HEK293 (cell line): ENCODE results near the gene DLG2.

Experiments used
- CTCF ChIA-PET: fragments of 350-600 bp; formaldehyde crosslinking; extraction: SDS; loops from one replicate; lab custom pipeline; 2021; ENCODE audit warnings: antibody characterized with exemption; lab: Yijun Ruan, JAX
- POLR2A ChIA-PET: fragments of 300-600 bp; formaldehyde crosslinking; extraction: SDS; loops from one replicate; lab custom pipeline; 2020; ENCODE audit warnings: antibody characterized with exemption, inconsistent platforms; lab: Yijun Ruan, JAX
- H3K27ac ChIP-seq: fragments of 200-500 bp; sonication (Bioruptor generic); 2 replicates; pipeline ENCODE4 v1.5.1; 2014; ENCODE audit warnings: low read depth, low read length, control low read depth, inconsistent platforms; ENCODE audit errors: extremely low read depth
- H3K36me3 ChIP-seq, 2 experiments: fragments of 200-500 bp in 1 of 2; sonication (Bioruptor generic) in 1 of 2; 1 replicate in 1 of 2; 2 replicates in 1 of 2; pipeline ENCODE4 v1.5.1; 2014 to 2017; ENCODE audit warnings: inconsistent platforms in 2 of 2, low read length in 2 of 2; ENCODE audit not compliant: control insufficient read depth in 2 of 2, insufficient read depth in 1 of 2
- H3K4me1 ChIP-seq: fragments of 200-500 bp; sonication (Bioruptor generic); 2 replicates; pipeline ENCODE4 v1.5.1; 2014; ENCODE audit warnings: mild to moderate bottlenecking, low read length, inconsistent platforms; ENCODE audit not compliant: control insufficient read depth, insufficient read depth
- H3K4me3 ChIP-seq: 2 replicates; pipeline ENCODE4 v1.5.1; 2011; ENCODE audit warnings: low read depth, mild to moderate bottlenecking, control low read depth, low read length, moderate library complexity
- H3K9me3 ChIP-seq: fragments of 200-500 bp; sonication (Bioruptor generic); 2 replicates; pipeline ENCODE4 v1.5.1; 2014; ENCODE audit warnings: low read depth, low read length, inconsistent platforms; ENCODE audit not compliant: control insufficient read depth, insufficient read depth
- BCL11B ChIP-seq: fragments of 450-650 bp; formaldehyde crosslinking; IDR thresholded peaks from 2 replicates; pipeline ENCODE4 v1.5.1; 2016; ENCODE audit warnings: low read depth, missing biosample characterization, missing genetic modification characterization
- HIC1 ChIP-seq: fragments of 450-650 bp; formaldehyde crosslinking; IDR thresholded peaks from 2 replicates; pipeline ENCODE4 v1.5.1; 2016; ENCODE audit warnings: missing biosample characterization, missing genetic modification characterization
- MYNN ChIP-seq: fragments of 450-650 bp; formaldehyde crosslinking; IDR thresholded peaks from 2 replicates; pipeline ENCODE4 v1.5.1; 2016; ENCODE audit warnings: missing biosample characterization, missing genetic modification characterization, borderline replicate concordance
- ZBTB10 ChIP-seq: fragments of 450-650 bp; formaldehyde crosslinking; IDR thresholded peaks from 2 replicates; pipeline ENCODE4 v1.5.1; 2016; ENCODE audit warnings: missing biosample characterization, missing genetic modification characterization
- ZBTB49 ChIP-seq: fragments of 450-650 bp; formaldehyde crosslinking; IDR thresholded peaks from 2 replicates; pipeline ENCODE4 v1.5.1; 2016; ENCODE audit warnings: missing biosample characterization, missing genetic modification characterization, low read depth
- ZBTB8A ChIP-seq: fragments of 450-650 bp; formaldehyde crosslinking; IDR thresholded peaks from 2 replicates; pipeline ENCODE4 v1.5.1; 2016; ENCODE audit warnings: missing biosample characterization, missing genetic modification characterization
- ZNF174 ChIP-seq: fragments of 450-650 bp; formaldehyde crosslinking; IDR thresholded peaks from 2 replicates; pipeline ENCODE4 v1.5.0; 2017; ENCODE audit warnings: missing biosample characterization, mild to moderate bottlenecking, missing genetic modification characterization
- ZNF214 ChIP-seq: fragments of 450-650 bp; formaldehyde crosslinking; IDR thresholded peaks from 2 replicates; pipeline ENCODE4 v1.5.1; 2017; ENCODE audit warnings: missing biosample characterization, mild to moderate bottlenecking, missing genetic modification characterization, borderline replicate concordance
- ZNF23 ChIP-seq: fragments of 450-650 bp; formaldehyde crosslinking; IDR thresholded peaks from 2 replicates; pipeline ENCODE4 v1.5.1; 2016; ENCODE audit warnings: missing biosample characterization, missing genetic modification characterization, borderline replicate concordance
- ZNF239 ChIP-seq: fragments of 450-650 bp; formaldehyde crosslinking; IDR thresholded peaks from 2 replicates; pipeline ENCODE4 v1.5.1; 2016; ENCODE audit warnings: missing biosample characterization, missing genetic modification characterization
- ZNF24 ChIP-seq: fragments of 450-650 bp; formaldehyde crosslinking; IDR thresholded peaks from 2 replicates; pipeline ENCODE4 v1.5.1; 2016; ENCODE audit warnings: missing biosample characterization, missing genetic modification characterization
- ZNF280D ChIP-seq: fragments of 450-650 bp; formaldehyde crosslinking; IDR thresholded peaks from 2 replicates; pipeline ENCODE4 v1.5.1; 2016; ENCODE audit warnings: missing biosample characterization, missing genetic modification characterization
- ZNF335 ChIP-seq: fragments of 450-650 bp; formaldehyde crosslinking; conservative IDR thresholded peaks from 2 replicates; pipeline ENCODE4 v1.5.1; 2016; ENCODE audit warnings: missing biosample characterization, missing genetic modification characterization
- ZNF433 ChIP-seq: fragments of 450-650 bp; formaldehyde crosslinking; IDR thresholded peaks from 2 replicates; pipeline ENCODE4 v1.5.1; 2016; ENCODE audit warnings: missing biosample characterization, missing genetic modification characterization, low read depth
- ZNF518A ChIP-seq: fragments of 450-650 bp; formaldehyde crosslinking; conservative IDR thresholded peaks from 2 replicates; pipeline ENCODE4 v1.5.1; 2016; ENCODE audit warnings: low read depth, missing biosample characterization, missing genetic modification characterization
- ZNF529 ChIP-seq: fragments of 450-650 bp; formaldehyde crosslinking; IDR thresholded peaks from 2 replicates; pipeline ENCODE4 v1.5.1; 2017; ENCODE audit warnings: missing genetic modification characterization, missing biosample characterization; ENCODE audit not compliant: insufficient replicate concordance
- ZNF580 ChIP-seq: fragments of 450-650 bp; formaldehyde crosslinking; IDR thresholded peaks from 2 replicates; pipeline ENCODE4 v1.5.1; 2016; ENCODE audit warnings: missing biosample characterization, missing genetic modification characterization
- ZNF664 ChIP-seq: fragments of 450-650 bp; formaldehyde crosslinking; IDR thresholded peaks from 2 replicates; pipeline ENCODE4 v1.5.1; 2016; ENCODE audit warnings: missing biosample characterization, missing genetic modification characterization

DLG2 gene

GRCh38 chr11:84886344-84886743 lies 740.8 kb downstream of the DLG2 start (continued):
- no peak for TF ChIP-seq ZNF280D (tag by site-specific recombination)
- no peak for TF ChIP-seq ZBTB49 (tag by site-specific recombination)
- TF ChIP-seq ZNF174 (tag by site-specific recombination) = no peak
- TF ChIP-seq HIC1 = no peak
- TF ChIP-seq ZNF23 (tag by site-specific recombination) = no peak

GRCh38 chr11:84884836-84885235 lies 742.3 kb downstream of the DLG2 start:
- no peaks in the 10 kb centered on the region for H3K4me1 ChIP-seq
- no peaks in the 10 kb centered on the region for H3K9me3 ChIP-seq
- no peak overlapping the region for H3K27ac ChIP-seq
- POLR2A ChIA-PET = no interaction called here
- no peak overlapping the region for H3K4me3 ChIP-seq
- no peaks in the 10 kb centered on the region for H3K36me3 ChIP-seq
- TF ChIP-seq ZNF239 = no peak
- TF ChIP-seq ZNF664 = no peak
- no peak for TF ChIP-seq ZNF433 (tag by site-specific recombination)
- TF ChIP-seq ZNF580 (tag by site-specific recombination) = no peak
- no peak for TF ChIP-seq ZNF24
- no peak for TF ChIP-seq ZNF214
- TF ChIP-seq ZBTB8A (tag by site-specific recombination) = no peak
- CTCF ChIA-PET = interaction anchor here (0.8 kb wide), 1 partner anchor 37 kb away, joined by 3 read pairs; no protein-coding TSS in a partner anchor

GRCh38 chr11:84882056-84882455 lies 745.1 kb downstream of the DLG2 start:
- ChIA-PET CTCF (no interaction called here), POLR2A (no interaction called here)
- no peaks in the 10 kb centered on the region for H3K9me3 ChIP-seq
- no peak overlapping the region for H3K27ac ChIP-seq
- H3K36me3 ChIP-seq = no peaks in the 10 kb centered on the region
- H3K4me1 ChIP-seq = no peaks in the 10 kb centered on the region
- no peak overlapping the region for H3K4me3 ChIP-seq
- no peak for TF ChIP-seq ZBTB10 (tag by site-specific recombination)
- no peak for TF ChIP-seq BCL11B (tag by site-specific recombination)
- TF ChIP-seq MYNN (tag by site-specific recombination) = no peak
- no peak for TF ChIP-seq ZNF335 (tag by site-specific recombination)
- TF ChIP-seq ZNF529 (tag by site-specific recombination) = no peak
- TF ChIP-seq ZNF518A (tag by site-specific recombination) = no peak
